NCI-H1092 (cell line): ENCODE data around the gene DNAJC27.

ENCODE experiments used
- DNase-seq: peaks from one replicate; lab custom pipeline; 2025; lab: John Stamatoyannopoulos, UW

DNAJC27 gene

GRCh38 chr2:24970483-24971285, 1.1 kb downstream of the DNAJC27 start:
- DNase-seq: no peak

- no peak for DNase-seq
These were observed 2.0 kb downstream of the DNAJC27 start for GRCh38 chr2:24969784-24970183.

GRCh38 chr2:24961903-24962302, 9.9 kb downstream of the DNAJC27 start:
- DNase-seq: no peak

- DNase-seq: no peak
These were observed 12.0 kb downstream of the DNAJC27 start for GRCh38 chr2:24959761-24960160.

GRCh38 chr2:24958411-24958935, 13.3 kb downstream of the DNAJC27 start:
- no peak for DNase-seq

- DNase-seq: no peak
These were observed 13.8 kb downstream of the DNAJC27 start for GRCh38 chr2:24957976-24958375.

- DNase-seq: no peak
These were observed 14.5 kb downstream of the DNAJC27 start for GRCh38 chr2:24957221-24957620.

GRCh38 chr2:24955921-24956320, 15.8 kb downstream of the DNAJC27 start:
- DNase-seq: no peak

GRCh38 chr2:24955232-24955631, 16.5 kb downstream of the DNAJC27 start:
- DNase-seq: no peak

- DNase-seq: no peak
These were observed 21.7 kb downstream of the DNAJC27 start for GRCh38 chr2:24950102-24950501.

- no peak for DNase-seq
These were observed 23.2 kb downstream of the DNAJC27 start for GRCh38 chr2:24948506-24948905.

GRCh38 chr2:24947561-24948157, 24.1 kb downstream of the DNAJC27 start:
- DNase-seq: no peak

- no peak for DNase-seq
These were observed 25.8 kb downstream of the DNAJC27 start for GRCh38 chr2:24945907-24946306.

- DNase-seq: no peak
These were observed 28.2 kb downstream of the DNAJC27 start for GRCh38 chr2:24943427-24944053.

- no peak for DNase-seq
These were observed 32.4 kb downstream of the DNAJC27 start for GRCh38 chr2:24939353-24939752.

- DNase-seq: no peak
These were observed 34.5 kb downstream of the DNAJC27 start for GRCh38 chr2:24937236-24937635.

GRCh38 chr2:24935145-24935544, 36.6 kb downstream of the DNAJC27 start:
- no peak for DNase-seq

GRCh38 chr2:24932715-24933114, 39.0 kb downstream of the DNAJC27 start:
- DNase-seq: no peak

GRCh38 chr2:24930768-24931167, 41.0 kb downstream of the DNAJC27 start:
- no peak for DNase-seq

GRCh38 chr2:24929230-24929629, 42.5 kb downstream of the DNAJC27 start:
- DNase-seq: no peak

GRCh38 chr2:24928036-24928435, 43.7 kb downstream of the DNAJC27 start:
- DNase-seq: no peak

GRCh38 chr2:24926602-24927252, 45.0 kb downstream of the DNAJC27 start:
- DNase-seq: no peak

GRCh38 chr2:24926220-24926601, 45.5 kb downstream of the DNAJC27 start:
- no peak for DNase-seq
